OCI-LY1 (cell line): Measurements from ENCODE around the gene CORO2B.

Source experiments
- EZH2 ChIP-seq: fragments of 200-600 bp; sonication (generic), shearing (Covaris generic); IDR thresholded peaks from 2 replicates; pipeline ENCODE4 v1.8.0; 2017; ENCODE audit warnings: borderline replicate concordance, mixed run types, mild to moderate bottlenecking, antibody characterized with exemption, low read length, moderate library complexity, mixed read lengths
- TF ChIP-seq, protein P1 (sequence below): fragments of 200-600 bp; sonication (generic), shearing (Covaris generic); IDR thresholded peaks from 2 replicates; pipeline ENCODE4 v1.5.1; 2017; ENCODE audit warnings: mild to moderate bottlenecking, antibody characterized with exemption, low read length, moderate library complexity, mixed read lengths

GRCh38 chr15:68751622-68752021 is 172.8 kb downstream of the CORO2B start:
- TF ChIP-seq, protein P1, sequence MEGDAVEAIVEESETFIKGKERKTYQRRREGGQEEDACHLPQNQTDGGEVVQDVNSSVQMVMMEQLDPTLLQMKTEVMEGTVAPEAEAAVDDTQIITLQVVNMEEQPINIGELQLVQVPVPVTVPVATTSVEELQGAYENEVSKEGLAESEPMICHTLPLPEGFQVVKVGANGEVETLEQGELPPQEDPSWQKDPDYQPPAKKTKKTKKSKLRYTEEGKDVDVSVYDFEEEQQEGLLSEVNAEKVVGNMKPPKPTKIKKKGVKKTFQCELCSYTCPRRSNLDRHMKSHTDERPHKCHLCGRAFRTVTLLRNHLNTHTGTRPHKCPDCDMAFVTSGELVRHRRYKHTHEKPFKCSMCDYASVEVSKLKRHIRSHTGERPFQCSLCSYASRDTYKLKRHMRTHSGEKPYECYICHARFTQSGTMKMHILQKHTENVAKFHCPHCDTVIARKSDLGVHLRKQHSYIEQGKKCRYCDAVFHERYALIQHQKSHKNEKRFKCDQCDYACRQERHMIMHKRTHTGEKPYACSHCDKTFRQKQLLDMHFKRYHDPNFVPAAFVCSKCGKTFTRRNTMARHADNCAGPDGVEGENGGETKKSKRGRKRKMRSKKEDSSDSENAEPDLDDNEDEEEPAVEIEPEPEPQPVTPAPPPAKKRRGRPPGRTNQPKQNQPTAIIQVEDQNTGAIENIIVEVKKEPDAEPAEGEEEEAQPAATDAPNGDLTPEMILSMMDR = no peak
- no peak for TF ChIP-seq EZH2
